GM12878 (cell line): Measurements from ENCODE around the gene ATXN1.

Experiments
- ATF7 ChIP-seq: fragments of 450-650 bp; IDR thresholded peaks from 2 replicates; pipeline ENCODE4 v1.6.1; 2016; ENCODE audit warnings: low read depth, mild to moderate bottlenecking
- CTCF ChIP-seq, 3 experiments: IDR thresholded peaks in 2 of 3; conservative IDR thresholded peaks in 1 of 3; 2 replicates each; pipeline ENCODE4 v1.5.1; 2011; ENCODE audit warnings: low read depth in 3 of 3, low read length in 3 of 3, mild to moderate bottlenecking in 3 of 3, control low read depth in 2 of 3, moderate library complexity in 2 of 3, inconsistent platforms in 1 of 3, mixed read lengths in 1 of 3; ENCODE audit not compliant: control insufficient read depth in 2 of 3, insufficient read depth in 1 of 3; ENCODE audit errors: extremely low read depth in 1 of 3
- EGR1 ChIP-seq, 2 experiments: IDR thresholded peaks; 1 replicate in 1 of 2; 2 replicates in 1 of 2; pipeline ENCODE4 v1.6.1; 2011 to 2012; ENCODE audit warnings: low read depth in 2 of 2, low read length in 2 of 2, borderline replicate concordance in 1 of 2, mild to moderate bottlenecking in 1 of 2, moderate library complexity in 1 of 2
- GABPA ChIP-seq: IDR thresholded peaks from 2 replicates; pipeline ENCODE4 v1.6.1; 2014; ENCODE audit warnings: antibody characterized with exemption, low read depth, mild to moderate bottlenecking, inconsistent platforms
- JUND ChIP-seq: IDR thresholded peaks from 2 replicates; pipeline ENCODE4 v1.6.1; 2012; ENCODE audit warnings: low read depth, mild to moderate bottlenecking, low read length, improper control_type of control experiment, moderate library complexity
- POLR2A ChIP-seq: IDR thresholded peaks from 2 replicates; pipeline ENCODE4 v1.6.1; 2011; ENCODE audit warnings: low read depth, mild to moderate bottlenecking, low read length
- POLR2AphosphoS2 ChIP-seq: IDR thresholded peaks from 2 replicates; pipeline ENCODE4 v1.6.1; 2011; ENCODE audit warnings: low read depth, mild to moderate bottlenecking, low read length, improper control_type of control experiment, moderate library complexity
- POLR2AphosphoS5 ChIP-seq: IDR thresholded peaks from 2 replicates; pipeline ENCODE4 v1.6.1; 2011; ENCODE audit warnings: mild to moderate bottlenecking, low read length, inconsistent platforms

GRCh38 chr6:16729183-16729691 is 32.0 kb downstream of the ATXN1 start:
- no peak for TF ChIP-seq POLR2AphosphoS5
- TF ChIP-seq ATF7 = no peak
- TF ChIP-seq EGR1 (IDR thresholded peaks at IDR 0.05; ENCODE audit: borderline replicate concordance in 1 of 2, low read depth in 2 of 2, low read length in 2 of 2) = no peak
- TF ChIP-seq POLR2AphosphoS2 = no peak
- TF ChIP-seq GABPA = no peak
- no peak for TF ChIP-seq JUND
- TF ChIP-seq CTCF (IDR thresholded peaks at IDR 0.05 in 2 of 3, conservative IDR thresholded peaks at IDR 0.05 in 1 of 3; ENCODE audit: control insufficient read depth in 2 of 3, extremely low read depth in 1 of 3, insufficient read depth in 1 of 3, low read depth in 3 of 3, low read length in 3 of 3) = no peak
- no peak for TF ChIP-seq POLR2A
